KOPT-K1 (cell line): ENCODE results near the gene SLC22A5.
"Not testable (repeated sequence)": the region's sequence is repeated elsewhere in the genome, so short reads cannot be mapped to it uniquely, and the experiment has no call there.

Experiments used
- H3K27ac ChIP-seq: fragments of 200-600 bp; sonication (generic); 2 replicates; pipeline ENCODE4 v1.5.1; 2016; ENCODE audit warnings: antibody characterized with exemption, mild to moderate bottlenecking, low read depth, low read length; ENCODE audit not compliant: poor library complexity, severe bottlenecking
- H3K36me3 ChIP-seq: fragments of 200-600 bp; sonication (generic); 2 replicates; pipeline ENCODE4 v1.5.1; 2017; ENCODE audit warnings: antibody characterized with exemption, mild to moderate bottlenecking, low read length, moderate library complexity; ENCODE audit not compliant: insufficient read depth
- H3K9me3 ChIP-seq: fragments of 200-600 bp; sonication (generic); 2 replicates; pipeline ENCODE4 v1.5.1; 2017; ENCODE audit warnings: antibody characterized with exemption, low read length, mild to moderate bottlenecking; ENCODE audit not compliant: insufficient read depth, poor library complexity, severe bottlenecking

Gene SLC22A5

GRCh38 chr5:132408456-132408855, 38.9 kb downstream of the SLC22A5 start:
- no peaks in the 10 kb centered on the region for H3K9me3 ChIP-seq
- H3K36me3 ChIP-seq: no peaks in the 10 kb centered on the region
- H3K27ac ChIP-seq: peak overlapping the region; percentile 98

GRCh38 chr5:132408965-132409364, 39.5 kb downstream of the SLC22A5 start:
- H3K36me3 ChIP-seq: no peaks in the 10 kb centered on the region
- H3K27ac ChIP-seq: peak overlapping the region; percentile 98
- no peaks in the 10 kb centered on the region for H3K9me3 ChIP-seq

GRCh38 chr5:132410451-132411303, 41.2 kb downstream of the SLC22A5 start:
- Histone ChIP-seq H3K9me3 (no peaks in the 10 kb centered on the region), H3K36me3 (peaks cover 14% of the 10 kb centered on the region), H3K27ac (peak overlapping the region; percentile 98)

- Histone ChIP-seq H3K36me3 (peaks cover 20% of the 10 kb centered on the region), H3K9me3 (no peaks in the 10 kb centered on the region), H3K27ac (peak overlapping the region; percentile 98)
Measured at GRCh38 chr5:132411304-132412013, 41.9 kb downstream of the SLC22A5 start.

DNA sequence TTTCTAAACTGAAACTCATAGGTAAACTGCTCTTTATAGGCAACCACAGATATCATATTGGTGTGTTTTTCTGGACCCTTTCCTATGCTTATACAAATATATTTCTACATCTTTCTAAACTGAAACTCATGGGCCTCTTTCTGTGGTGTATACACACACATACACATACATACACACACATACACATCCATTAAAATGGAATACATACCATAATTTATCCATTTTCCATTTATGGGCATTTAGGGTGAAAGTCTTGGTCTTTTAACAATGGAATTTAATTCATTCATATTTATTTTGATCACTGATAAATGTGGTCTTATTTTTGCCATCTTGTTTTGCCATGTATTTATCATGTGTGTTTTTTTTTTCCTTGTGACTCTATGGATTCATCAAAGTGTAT, 44.1 kb downstream of the SLC22A5 start:
- H3K36me3 ChIP-seq: peaks cover 41% of the 10 kb centered on the region
- H3K9me3 ChIP-seq: no peaks in the 10 kb centered on the region
- H3K27ac ChIP-seq: peak overlapping the region; percentile 98

DNA sequence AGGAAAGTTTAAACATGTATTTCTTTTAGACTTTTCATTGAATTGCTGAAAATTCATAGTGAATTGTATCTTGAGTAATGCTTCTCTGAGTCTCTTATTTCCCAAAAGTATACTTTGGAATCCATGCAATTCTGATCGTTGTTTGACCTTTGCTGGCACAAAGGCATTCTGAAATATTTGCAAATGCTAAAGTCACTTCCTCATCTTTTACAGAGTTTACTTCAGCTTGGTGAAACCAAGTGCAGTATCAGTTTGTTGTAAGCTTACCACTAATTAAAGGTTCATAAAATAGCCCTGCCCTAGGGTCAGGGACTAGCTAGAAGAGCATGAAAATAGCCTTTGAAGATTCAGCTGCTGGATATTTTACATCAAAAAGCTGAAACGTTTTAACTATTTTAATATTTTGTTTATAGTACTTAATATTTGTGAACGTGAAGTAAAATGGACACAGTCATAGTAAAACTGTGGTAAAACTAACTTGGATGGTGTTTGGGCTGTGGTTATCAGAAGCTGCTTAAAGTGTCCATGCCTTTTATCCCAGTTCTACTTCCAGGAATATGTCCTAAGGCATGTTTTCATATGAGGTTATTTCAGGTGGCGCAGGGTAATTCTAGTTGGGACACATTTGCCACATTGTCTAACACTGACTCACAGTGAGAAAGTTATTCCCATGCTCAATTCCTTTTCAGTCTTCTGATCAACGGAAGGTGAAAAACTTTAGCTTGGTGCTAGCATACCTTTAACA, 45.3 kb downstream of the SLC22A5 start:
- Histone ChIP-seq H3K9me3 (no peaks in the 10 kb centered on the region), H3K36me3 (peaks cover 49% of the 10 kb centered on the region)

DNA sequence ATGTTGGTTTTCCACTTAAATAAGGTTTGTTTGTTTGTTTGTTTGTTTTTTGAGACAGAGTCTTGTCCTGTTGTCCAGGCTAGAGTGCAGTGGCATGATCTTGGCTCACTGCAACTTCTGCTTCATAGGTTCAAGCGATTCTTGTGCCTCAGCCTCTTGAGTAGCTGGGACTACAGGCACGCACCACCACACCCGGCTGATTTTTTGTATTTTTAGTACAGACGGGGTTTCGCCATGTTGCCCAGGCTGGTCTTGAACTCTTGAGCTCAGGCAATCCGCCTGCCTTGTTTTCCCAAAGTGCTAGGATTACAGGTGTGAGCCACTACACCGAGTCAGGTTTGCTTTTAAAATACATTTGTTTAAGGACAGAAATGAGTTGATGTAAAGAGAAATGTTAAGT, 46.0 kb downstream of the SLC22A5 start:
- H3K27ac ChIP-seq: peak overlapping the region; percentile 98
- H3K36me3 ChIP-seq: peaks cover 56% of the 10 kb centered on the region
- not testable (repeated sequence) for H3K9me3 ChIP-seq

More for the DNA sequence above, 45.3 kb downstream of the SLC22A5 start:
- peak overlapping the region; percentile 98 for H3K27ac ChIP-seq

GRCh38 chr5:132416306-132417009, 46.9 kb downstream of the SLC22A5 start:
- H3K36me3 ChIP-seq: peaks cover 63% of the 10 kb centered on the region
- peak overlapping the region; percentile 98 for H3K27ac ChIP-seq
- H3K9me3 ChIP-seq: no peaks in the 10 kb centered on the region

GRCh38 chr5:132417010-132417439, 47.5 kb downstream of the SLC22A5 start:
- no peaks in the 10 kb centered on the region for H3K9me3 ChIP-seq
- peak overlapping the region; percentile 98 for H3K27ac ChIP-seq

GRCh38 chr5:132417461-132417860, 48.0 kb downstream of the SLC22A5 start:
- Histone ChIP-seq H3K9me3 (no peaks in the 10 kb centered on the region), H3K27ac (peak overlapping the region; percentile 98), H3K36me3 (peaks cover 70% of the 10 kb centered on the region)

More at GRCh38 chr5:132417010-132417439, 47.5 kb downstream of the SLC22A5 start:
- peaks cover 66% of the 10 kb centered on the region for H3K36me3 ChIP-seq

DNA sequence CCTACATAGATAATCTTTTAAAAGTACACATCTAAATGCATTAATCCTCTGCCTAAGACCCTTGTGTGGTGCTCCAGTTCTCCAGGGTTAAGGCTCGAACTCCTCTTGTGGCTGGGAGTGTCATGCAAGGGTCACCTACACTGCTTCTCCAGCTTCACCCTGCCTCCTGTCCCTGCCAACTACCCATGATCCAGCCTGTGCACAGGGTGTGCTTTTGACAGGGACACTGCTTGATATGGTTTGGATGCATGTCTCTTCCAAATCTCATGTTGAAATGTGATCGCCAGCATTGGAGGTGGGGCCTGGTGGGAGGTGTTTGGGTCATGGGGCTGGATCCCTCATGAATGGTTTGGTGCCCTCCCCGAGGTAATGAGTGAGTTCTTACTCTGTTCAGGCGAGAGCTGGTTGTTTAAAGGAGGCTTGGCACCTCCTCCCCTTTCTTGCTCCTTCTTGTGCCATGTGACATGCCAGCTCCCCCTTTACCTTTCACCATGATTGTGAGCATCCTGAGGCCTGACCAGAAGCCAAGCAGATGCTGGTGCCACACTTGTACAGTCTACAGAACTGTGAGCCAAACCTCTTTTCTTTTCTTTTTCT, 48.5 kb downstream of the SLC22A5 start:
- H3K27ac ChIP-seq: peak overlapping the region; percentile 98
- H3K36me3 ChIP-seq: peaks cover 75% of the 10 kb centered on the region
- no peaks in the 10 kb centered on the region for H3K9me3 ChIP-seq

DNA sequence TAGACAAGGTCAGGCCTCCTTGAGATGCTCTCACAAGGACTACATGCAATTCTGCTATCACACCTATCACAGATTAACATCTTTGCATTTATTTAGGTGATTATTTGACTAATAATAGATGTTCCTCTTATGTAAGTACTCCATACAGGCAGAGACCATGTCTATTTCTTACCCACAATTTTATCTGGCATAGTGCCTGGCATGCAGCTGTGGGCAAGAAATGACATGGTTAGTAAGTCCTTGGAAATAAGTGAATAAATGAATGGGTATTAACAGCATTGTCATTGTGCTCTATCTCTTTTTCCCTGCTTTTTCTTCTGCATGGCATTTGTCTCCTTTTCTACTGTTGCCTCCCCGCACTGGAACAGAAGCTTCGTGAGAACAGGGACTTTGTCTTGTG, 49.4 kb downstream of the SLC22A5 start:
- H3K27ac ChIP-seq: peak overlapping the region; percentile 98
- H3K36me3 ChIP-seq: peaks cover 84% of the 10 kb centered on the region
- H3K9me3 ChIP-seq: no peaks in the 10 kb centered on the region

DNA sequence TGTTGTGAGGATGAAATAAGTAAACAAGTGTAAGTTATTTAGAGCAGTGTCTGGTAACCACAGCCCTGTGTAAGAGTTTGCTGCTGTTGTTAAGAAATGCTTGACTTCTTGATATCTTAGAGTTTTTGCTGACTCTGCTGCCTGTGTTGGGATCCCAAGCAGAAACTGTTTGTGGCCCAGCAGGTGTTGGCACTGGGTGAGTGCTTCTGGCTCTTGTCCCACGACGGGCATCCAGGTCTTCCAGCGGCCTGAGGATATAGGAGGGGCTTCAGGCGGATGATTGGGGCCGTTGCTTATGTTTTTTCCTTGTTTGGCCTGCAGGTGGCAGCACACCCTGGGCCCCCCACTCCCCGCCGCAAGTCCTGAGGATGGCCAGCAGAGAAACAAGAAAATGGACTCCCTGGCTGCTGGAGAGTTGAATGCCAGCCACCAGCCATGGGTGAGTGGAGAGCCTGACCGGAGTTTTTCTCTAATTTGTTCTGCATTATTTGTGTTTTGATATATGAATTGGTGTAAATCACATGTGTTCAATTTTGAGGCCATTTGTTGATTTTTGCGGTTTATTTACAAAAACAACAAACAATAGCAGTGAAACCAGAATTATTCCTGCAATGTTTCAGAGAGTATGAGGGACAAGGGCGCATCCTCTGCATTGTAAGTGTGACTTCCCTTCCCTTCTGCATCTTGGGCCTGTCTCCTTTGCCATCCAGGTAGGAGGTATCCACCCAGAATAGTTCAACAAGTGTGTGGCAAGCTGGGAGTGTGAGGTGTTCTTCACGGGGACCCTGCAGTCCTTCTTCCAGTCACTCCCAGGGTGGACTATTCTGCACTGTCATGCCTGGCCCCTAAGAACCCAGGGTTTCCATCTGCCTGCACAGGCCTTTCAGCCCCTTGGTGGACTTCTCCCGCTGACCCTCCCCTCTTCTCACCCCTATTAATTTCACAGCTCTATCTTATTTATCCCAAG, 50.3 kb downstream of the SLC22A5 start:
- Histone ChIP-seq H3K9me3 (no peaks in the 10 kb centered on the region), H3K27ac (peak overlapping the region; percentile 98), H3K36me3 (peaks cover 86% of the 10 kb centered on the region)
